Measurements from ENCODE around the gene TSR3.

- TF ChIP-seq POLR2A (IDR thresholded peaks at IDR 0.05) = no peak
- TF ChIP-seq CTCF (IDR thresholded peaks at IDR 0.05) = no peak
Observed at GRCh38 chr16:1338119-1338730, 13.5 kb downstream of the TSR3 start.
